Ovary (tissue), 3 donors: Measurements from ENCODE around the gene BUD23.

Source experiments
- EP300 ChIP-seq: sonication (generic); formaldehyde crosslinking; IDR thresholded peaks from one replicate; pipeline ENCODE4 v1.6.1; 2017; ENCODE audit warnings: antibody characterized with exemption
- POLR2A ChIP-seq: fragments of 450-650 bp; IDR thresholded peaks from one replicate; pipeline ENCODE4 v1.6.1; 2017; ENCODE audit warnings: antibody characterized with exemption, mild to moderate bottlenecking, moderate library complexity
- TF ChIP-seq, protein P1 (sequence below), 3 donors: fragments of 450-650 bp in 2 of 3; fragments of 200-600 bp in 1 of 3; IDR thresholded peaks; one replicate each; pipeline versions ENCODE4 v1.5.1 to v1.8.0; 2016 to 2022; ENCODE audit warnings: antibody characterized with exemption in 3 of 3, mild to moderate bottlenecking in 1 of 3
- donor health status: DM: no; HTN: no; CAD: no.

DNA sequence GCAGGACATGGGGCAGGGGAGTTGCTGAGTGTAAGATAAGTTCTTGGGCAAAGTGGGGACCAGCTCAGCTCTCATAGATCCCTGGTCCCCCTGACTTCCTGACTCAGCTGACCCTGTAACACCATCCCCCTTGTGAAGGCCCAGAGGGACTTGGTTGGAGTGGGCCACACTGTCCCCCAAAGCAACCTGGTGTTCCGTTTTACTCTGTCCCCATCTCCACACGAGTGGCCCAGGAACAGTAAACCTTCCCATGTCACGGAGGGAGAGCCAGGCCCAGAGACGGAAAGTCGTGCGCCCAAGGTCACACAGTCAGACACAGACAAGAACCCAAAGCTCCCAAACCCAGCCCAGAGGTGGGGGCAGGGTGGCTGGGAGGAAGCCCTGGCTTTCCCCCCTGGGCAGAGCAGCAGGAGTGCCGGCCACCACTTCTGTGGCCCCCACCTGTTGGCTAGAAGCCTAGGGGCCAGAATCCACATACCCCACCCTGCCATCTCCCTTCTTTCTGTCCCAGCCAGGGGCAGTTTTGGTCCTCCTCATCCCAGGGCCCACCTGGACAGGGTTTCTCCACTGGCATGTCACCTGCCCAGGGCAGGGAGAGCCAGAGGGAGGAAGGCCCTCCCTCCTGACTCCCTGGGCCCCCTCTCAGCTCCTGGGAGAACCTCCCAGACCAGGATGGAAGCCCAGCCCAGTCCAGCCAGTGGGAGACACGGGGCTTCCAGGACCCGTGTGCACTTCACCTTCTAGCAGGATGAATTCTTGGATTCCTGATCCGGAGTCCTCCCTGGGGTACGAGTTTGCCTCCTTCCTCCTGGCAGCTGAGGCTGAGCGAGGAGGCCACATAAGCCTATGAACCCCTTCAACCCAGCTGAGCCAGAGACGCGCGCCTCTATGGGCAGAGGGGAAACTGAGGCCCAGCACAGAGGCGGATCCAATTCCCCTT, 36.3 kb upstream of the BUD23 start:
- TF ChIP-seq, protein P1, sequence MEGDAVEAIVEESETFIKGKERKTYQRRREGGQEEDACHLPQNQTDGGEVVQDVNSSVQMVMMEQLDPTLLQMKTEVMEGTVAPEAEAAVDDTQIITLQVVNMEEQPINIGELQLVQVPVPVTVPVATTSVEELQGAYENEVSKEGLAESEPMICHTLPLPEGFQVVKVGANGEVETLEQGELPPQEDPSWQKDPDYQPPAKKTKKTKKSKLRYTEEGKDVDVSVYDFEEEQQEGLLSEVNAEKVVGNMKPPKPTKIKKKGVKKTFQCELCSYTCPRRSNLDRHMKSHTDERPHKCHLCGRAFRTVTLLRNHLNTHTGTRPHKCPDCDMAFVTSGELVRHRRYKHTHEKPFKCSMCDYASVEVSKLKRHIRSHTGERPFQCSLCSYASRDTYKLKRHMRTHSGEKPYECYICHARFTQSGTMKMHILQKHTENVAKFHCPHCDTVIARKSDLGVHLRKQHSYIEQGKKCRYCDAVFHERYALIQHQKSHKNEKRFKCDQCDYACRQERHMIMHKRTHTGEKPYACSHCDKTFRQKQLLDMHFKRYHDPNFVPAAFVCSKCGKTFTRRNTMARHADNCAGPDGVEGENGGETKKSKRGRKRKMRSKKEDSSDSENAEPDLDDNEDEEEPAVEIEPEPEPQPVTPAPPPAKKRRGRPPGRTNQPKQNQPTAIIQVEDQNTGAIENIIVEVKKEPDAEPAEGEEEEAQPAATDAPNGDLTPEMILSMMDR (IDR thresholded peaks at IDR 0.05): no peak
- TF ChIP-seq POLR2A: no peak
- TF ChIP-seq EP300: no peak
